Adipocyte (in vitro differentiated cells): ENCODE results near the gene B4GALNT4.
"Not testable (repeated sequence)": the region's sequence is repeated elsewhere in the genome, so short reads cannot be mapped to it uniquely, and the experiment has no call there.

ENCODE experiments used
- DNase-seq: peaks from one replicate; pipeline ENCODE4 v3.0.0-alpha.2; 2015; ENCODE audit warnings: low read depth
- H3K27me3 ChIP-seq: replicated peaks from 2 replicates; pipeline ENCODE4 v1.7.0; 2013; ENCODE audit warnings: mild to moderate bottlenecking, low read length, moderate library complexity; ENCODE audit not compliant: control insufficient read depth, insufficient read depth
- H3K36me3 ChIP-seq: 2 replicates; pipeline ENCODE4 v1.7.0; 2013; ENCODE audit warnings: low read length, mild to moderate bottlenecking, moderate library complexity; ENCODE audit not compliant: control insufficient read depth, insufficient read depth, severe bottlenecking
- H3K4me1 ChIP-seq: 2 replicates; pipeline ENCODE4 v1.7.0; 2013; ENCODE audit warnings: mild to moderate bottlenecking, low read length, moderate library complexity; ENCODE audit not compliant: control insufficient read depth, insufficient read depth
- H3K4me3 ChIP-seq: 2 replicates; pipeline ENCODE4 v1.7.0; 2013; ENCODE audit warnings: mild to moderate bottlenecking, low read length, moderate library complexity
- H3K9ac ChIP-seq: 2 replicates; pipeline ENCODE4 v1.7.0; 2013; ENCODE audit warnings: mild to moderate bottlenecking, low read length, moderate library complexity
- H3K9me3 ChIP-seq: 2 replicates; pipeline ENCODE4 v1.7.0; 2013; ENCODE audit warnings: mild to moderate bottlenecking, low read length, moderate library complexity; ENCODE audit not compliant: control insufficient read depth

The B4GALNT4 gene

DNA sequence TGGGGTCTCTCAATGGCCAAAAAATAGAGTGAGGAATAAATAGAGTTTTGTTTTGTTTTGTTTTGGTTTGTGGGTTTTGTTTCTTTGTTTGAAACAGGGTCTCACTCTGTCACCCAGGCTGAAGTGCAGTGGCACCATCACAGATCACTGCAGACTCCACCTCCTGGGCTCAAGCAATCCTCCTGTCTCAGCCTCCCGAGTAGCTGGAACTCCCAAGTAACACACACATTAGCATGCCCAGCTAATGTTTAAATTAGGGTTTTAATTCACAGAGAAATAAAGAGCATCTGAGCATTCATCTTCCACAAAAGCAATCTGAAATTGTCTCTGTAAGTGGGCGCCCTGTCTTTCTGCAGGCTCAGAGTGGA lies 39.4 kb upstream of the B4GALNT4 start:
- no peak overlapping the region for H3K9ac ChIP-seq
- H3K27me3 ChIP-seq: no peaks in the 10 kb centered on the region
- H3K9me3 ChIP-seq: no peaks in the 10 kb centered on the region
- no peaks in the 10 kb centered on the region for H3K36me3 ChIP-seq
- no peak overlapping the region for H3K4me3 ChIP-seq
- peaks cover 35% of the 10 kb centered on the region for H3K4me1 ChIP-seq
- no peak for DNase-seq

DNA sequence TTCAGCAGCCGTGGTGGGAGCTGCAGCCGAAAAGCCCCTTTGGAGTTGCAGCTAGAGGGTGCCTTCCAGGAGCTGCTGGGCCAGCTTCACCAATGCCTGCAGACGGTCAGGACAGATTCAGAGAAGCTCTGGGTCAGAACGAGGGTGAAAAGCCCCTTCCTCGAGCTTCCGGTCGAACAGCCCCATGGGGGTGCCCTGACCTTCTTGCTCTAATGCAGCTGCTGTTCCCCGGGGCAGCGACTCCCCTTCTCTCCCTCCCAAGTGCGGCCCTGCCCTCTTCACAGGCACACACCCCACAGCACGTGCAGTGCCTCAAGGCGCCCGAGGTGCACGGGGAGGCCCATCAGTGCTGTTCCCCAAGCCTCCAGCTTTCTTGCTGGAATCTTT lies 39.0 kb upstream of the B4GALNT4 start:
- H3K9ac ChIP-seq: no peak overlapping the region
- no peaks in the 10 kb centered on the region for H3K27me3 ChIP-seq
- H3K4me1 ChIP-seq: peaks cover 34% of the 10 kb centered on the region
- no peak for DNase-seq
- H3K9me3 ChIP-seq: no peaks in the 10 kb centered on the region
- H3K36me3 ChIP-seq: no peaks in the 10 kb centered on the region
- no peak overlapping the region for H3K4me3 ChIP-seq

DNA sequence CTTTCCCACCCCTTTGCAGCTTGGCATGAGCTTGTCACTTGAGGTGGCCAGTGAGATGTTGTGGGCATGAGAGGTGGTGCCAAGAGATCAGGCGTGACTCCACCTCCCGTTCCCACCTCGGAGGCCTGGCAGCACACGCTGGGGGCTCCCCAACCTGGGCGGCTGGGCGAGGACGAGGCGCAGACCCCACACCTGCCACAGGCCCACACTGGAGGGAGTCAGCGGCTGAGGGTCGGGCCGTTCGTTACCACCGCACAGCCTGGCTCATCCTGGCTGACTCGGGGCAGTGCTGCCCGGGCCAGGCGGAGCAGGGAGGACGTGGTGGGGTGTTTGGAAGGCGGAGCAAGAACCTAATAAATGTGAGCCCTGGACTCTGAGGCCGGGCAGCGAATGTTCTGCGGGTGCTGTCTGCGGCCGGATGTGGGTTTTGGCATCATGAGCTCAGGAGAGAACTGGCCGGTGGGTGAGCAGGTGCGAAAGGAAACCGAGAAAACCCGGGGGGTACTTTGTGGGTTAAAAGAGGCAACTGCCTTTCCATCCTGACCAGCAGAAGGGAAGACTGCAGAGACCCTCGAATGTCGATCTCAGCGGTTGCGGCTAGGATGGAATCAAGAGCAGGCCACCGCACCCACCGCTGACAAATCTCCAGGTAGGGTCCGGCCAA lies 38.5 kb upstream of the B4GALNT4 start:
- Histone ChIP-seq H3K27me3 (no peaks in the 10 kb centered on the region), H3K9ac (no peak overlapping the region), H3K36me3 (no peaks in the 10 kb centered on the region), H3K4me3 (no peak overlapping the region), H3K9me3 (no peaks in the 10 kb centered on the region), H3K4me1 (peaks cover 34% of the 10 kb centered on the region)
- DNase-seq: no peak

DNA sequence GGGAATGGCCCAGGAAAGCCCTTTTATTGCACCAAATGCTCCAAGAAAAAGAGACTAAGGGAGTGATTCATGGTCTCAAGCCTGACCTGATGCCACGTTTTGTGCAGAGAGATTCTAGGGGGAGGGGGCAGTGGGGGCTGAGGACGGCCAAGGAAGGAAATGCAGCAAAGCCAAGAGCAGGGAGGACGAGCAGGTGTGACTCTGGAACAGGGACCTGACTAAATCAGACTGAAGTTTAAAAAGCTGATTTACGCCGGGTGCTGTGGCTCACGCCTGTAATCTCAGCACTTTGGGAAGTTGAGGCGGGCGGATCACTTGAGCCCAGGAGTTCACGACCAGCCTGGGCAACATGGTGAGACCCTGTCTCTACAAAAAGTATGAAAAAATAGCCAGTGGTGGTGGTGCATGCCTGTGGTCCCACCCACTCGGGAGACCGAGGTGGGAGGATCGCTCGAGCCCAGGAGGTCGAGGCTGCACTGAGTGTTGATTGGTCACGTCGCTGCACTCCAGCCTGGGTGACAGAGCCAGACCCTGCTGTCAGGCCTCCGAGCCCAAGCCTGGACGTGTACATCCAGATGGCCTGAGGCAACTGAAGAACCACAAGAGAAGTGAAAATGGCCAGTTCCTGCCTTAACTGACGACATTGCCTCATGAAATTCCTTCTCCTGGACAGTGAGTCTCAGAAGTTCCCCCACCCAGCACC lies 37.8 kb upstream of the B4GALNT4 start:
- Histone ChIP-seq H3K36me3 (no peaks in the 10 kb centered on the region), H3K4me1 (peaks cover 31% of the 10 kb centered on the region), H3K4me3 (no peak overlapping the region), H3K27me3 (no peaks in the 10 kb centered on the region), H3K9ac (no peak overlapping the region), H3K9me3 (no peaks in the 10 kb centered on the region)
- no peak for DNase-seq

DNA sequence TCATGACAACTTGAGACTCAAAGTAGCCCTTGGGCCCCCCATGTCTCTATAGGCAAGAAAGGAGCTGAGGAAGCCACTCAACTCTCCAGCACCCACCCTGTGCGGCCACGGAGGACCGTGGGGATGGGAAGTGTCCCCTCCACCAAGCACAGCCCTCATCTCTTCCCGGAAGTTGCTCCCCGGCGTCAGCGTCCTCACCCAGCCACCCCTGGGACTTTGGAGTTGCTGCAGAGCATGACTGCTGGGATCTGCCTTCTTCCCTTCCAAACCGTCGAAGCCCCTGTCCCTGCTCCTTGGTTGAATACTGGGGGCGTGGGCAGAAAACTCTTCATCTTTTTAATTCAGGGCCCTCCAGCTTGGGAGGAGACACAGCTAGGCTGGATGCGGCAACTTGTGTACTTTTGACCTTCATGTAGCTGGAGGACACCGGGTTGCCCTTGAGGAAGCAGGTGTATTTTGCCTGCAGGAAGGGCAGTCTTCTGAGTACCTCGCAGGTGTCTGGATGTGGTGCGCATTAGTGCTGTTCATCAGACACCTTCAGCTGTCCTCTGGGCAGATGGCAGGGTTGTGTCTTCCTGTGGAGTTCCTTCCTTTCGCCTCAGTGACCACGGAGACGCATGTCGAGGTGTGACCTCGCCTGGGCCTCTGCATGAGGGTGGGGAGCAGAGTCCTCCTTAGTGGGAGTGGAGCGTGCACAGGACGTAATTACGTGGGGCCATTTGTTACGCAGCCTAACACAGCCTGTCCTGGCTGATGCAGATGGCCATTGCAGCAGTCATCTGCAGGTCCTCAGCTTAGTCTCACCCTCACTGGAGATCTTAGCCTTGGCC lies 36.4 kb upstream of the B4GALNT4 start:
- H3K36me3 ChIP-seq: no peaks in the 10 kb centered on the region
- no peaks in the 10 kb centered on the region for H3K27me3 ChIP-seq
- no peaks in the 10 kb centered on the region for H3K9me3 ChIP-seq
- peaks cover 20% of the 10 kb centered on the region for H3K4me1 ChIP-seq
- no peak overlapping the region for H3K4me3 ChIP-seq
- H3K9ac ChIP-seq: no peak overlapping the region
- no peak for DNase-seq

DNA sequence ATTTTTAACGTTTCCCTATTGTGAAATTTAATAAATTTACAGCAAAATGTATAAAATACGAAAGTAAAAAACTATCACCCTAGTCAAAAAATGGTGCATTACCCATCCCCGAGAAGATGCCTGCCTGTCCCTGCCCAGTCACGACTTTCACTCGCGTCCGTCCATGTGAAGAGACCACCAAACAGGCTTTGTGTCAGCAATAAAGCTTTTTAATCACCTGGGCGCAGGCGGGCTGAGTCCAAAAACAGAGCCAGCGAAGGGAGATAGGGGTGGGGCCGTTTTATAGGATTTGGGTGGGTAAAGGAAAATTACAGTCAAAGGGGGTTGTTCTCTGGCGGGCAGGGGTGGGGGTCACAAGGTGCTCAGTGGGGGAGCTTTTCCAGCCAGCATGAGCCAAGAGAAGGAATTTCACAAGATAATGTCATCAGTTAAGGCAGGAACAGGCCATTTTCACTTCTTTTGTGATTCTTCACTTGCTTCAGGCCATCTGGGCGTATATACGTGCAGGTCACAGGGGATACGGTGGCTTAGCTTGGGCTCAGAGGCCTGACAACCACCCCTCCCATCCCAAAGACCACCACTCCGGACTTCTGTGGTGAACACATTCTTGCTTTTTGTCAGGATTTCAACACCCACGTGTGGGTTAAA lies 35.6 kb upstream of the B4GALNT4 start:
- not testable (repeated sequence) for H3K9me3 ChIP-seq, DNase-seq, H3K9ac ChIP-seq, H3K36me3 ChIP-seq, H3K27me3 ChIP-seq
- Histone ChIP-seq H3K4me3 (peak overlapping the region; percentile 43), H3K4me1 (peaks cover 20% of the 10 kb centered on the region)

DNA sequence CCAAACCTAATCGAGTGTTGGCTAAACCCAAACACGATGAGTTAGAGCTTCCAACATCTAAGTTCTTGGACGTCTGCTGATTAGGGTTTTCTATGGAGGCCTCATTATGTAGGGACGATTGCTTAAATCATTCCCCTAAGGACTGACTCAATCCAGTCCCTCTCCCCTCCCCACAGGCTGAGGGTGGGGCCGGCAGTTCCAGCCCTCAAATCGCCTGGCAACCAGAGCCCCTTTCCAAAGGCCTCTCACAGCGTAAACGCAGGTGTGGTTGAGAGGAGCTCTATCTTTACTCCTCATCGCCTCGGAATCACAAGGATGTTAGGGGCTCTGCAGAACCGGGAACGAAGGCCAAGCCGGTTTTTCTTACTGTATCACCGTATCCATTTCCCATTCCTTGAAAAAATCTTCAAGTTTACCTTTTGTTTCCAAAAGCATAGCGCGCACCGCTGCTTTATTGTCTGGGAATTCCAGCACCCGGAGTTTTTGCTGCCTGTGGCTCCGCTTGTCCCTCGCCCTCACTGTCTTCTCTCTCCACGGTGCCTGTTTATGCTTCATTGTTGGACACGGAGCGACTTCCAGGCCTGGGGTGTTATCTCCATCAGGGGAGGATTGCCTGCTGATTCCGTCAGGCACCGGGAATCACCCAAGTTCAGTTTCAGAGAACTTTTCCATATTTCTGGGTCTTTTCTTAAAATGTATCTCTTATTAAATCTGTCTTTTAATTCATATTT lies 34.9 kb upstream of the B4GALNT4 start:
- Histone ChIP-seq H3K9me3 (no peaks in the 10 kb centered on the region), H3K36me3 (no peaks in the 10 kb centered on the region), H3K4me1 (peaks cover 20% of the 10 kb centered on the region), H3K27me3 (no peaks in the 10 kb centered on the region), H3K4me3 (peak overlapping the region; percentile 43), H3K9ac (peak overlapping the region; percentile 62)
- DNase-seq: no peak

DNA sequence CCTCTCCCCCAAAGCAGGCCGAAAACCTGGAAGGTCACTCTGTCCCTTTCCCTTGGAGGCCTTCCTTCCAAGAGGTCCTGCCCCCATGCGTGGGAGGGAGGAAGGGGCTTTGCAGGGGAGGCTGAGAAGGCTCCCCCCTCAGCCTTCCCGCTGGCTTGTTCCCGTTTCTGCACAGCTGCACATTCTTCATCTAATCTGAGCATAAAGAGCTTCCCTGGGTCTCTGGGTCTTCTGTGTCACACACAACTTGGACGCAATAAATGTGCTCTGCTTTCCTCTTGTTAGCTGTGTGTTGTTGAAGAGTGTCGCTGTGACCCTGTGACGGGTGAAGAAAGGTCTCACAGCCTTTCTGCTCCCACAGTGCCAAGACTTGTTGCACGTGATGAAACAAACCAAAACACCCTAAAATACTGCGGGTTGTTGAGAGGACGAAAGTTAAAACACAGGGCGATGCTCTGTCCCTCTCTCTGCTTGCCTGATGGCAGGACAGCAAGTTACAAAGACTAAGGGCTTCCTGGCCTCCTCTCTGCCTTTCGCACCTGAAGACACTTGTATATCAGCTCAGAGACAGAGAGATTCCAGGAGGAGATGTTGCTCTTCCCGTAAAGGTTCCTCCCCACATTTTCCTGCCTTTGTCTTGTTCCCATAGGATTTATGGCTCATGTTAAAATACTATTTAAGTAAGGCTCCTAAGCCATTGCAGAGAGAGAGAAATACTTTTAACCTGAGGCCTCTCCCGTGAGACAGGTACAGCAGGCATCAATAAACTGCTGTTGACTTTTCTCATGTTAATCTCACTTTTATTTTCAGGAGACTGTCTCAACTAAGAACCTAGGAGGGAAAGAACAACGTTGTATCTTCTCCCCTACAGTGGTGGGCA lies 33.3 kb upstream of the B4GALNT4 start:
- DNase-seq: no peak
- Histone ChIP-seq H3K4me3 (no peak overlapping the region), H3K27me3 (no peaks in the 10 kb centered on the region), H3K9ac (peak overlapping the region; percentile 48), H3K9me3 (no peaks in the 10 kb centered on the region), H3K4me1 (peaks cover 20% of the 10 kb centered on the region), H3K36me3 (no peaks in the 10 kb centered on the region)

DNA sequence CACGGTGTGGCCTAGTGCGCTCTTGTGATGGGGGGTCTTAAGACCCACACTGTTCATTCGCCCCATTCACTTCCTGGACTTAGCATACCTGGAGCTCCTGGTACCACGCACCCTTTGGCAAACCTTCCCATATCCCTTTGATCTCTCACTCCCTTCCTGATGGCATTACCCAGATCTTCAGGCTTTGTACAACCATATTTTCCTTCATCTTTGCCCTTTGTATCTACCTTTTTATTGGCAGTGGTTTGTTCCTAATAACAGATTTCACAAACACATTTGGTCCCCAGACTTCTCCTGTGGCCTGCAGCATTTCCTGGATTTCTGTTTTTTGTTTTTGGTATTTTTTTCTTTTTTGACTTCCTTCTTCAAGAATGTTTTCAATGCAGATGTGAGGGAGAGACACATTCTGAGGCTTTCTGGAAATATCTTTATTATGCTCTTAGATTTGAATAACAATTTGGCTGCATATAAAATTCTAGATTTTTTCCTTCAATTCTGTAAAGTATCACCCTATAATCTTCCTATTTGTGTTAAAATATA lies 32.6 kb upstream of the B4GALNT4 start:
- Histone ChIP-seq H3K27me3 (no peaks in the 10 kb centered on the region), H3K9ac (no peak overlapping the region), H3K4me1 (peaks cover 20% of the 10 kb centered on the region), H3K9me3 (no peaks in the 10 kb centered on the region), H3K36me3 (no peaks in the 10 kb centered on the region), H3K4me3 (no peak overlapping the region)
- DNase-seq: no peak

DNA sequence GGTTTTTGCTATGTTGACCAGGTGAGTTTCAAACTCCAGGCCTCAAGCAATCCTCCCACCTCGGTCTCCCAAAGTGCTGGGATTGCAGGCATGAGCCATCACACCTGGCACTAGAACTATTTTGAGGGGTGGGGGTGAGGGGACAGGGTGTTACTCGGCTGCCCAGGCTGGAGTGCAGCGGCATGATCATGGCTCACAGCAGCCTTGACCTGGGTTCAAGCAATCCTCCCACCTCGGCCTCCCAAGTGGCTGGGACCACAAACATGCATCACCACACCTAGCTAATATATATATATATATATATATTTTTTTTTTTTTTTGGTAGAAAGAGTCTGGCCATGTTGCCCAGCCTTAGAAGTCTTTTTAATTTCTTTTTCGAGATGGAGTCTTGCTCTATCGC lies 31.6 kb upstream of the B4GALNT4 start:
- peaks cover 20% of the 10 kb centered on the region for H3K4me1 ChIP-seq
- no peak overlapping the region for H3K9ac ChIP-seq
- no peaks in the 10 kb centered on the region for H3K9me3 ChIP-seq
- H3K36me3 ChIP-seq: no peaks in the 10 kb centered on the region
- no peak overlapping the region for H3K4me3 ChIP-seq
- H3K27me3 ChIP-seq: no peaks in the 10 kb centered on the region
- no peak for DNase-seq
